CD4-positive, alpha-beta T cell treated with Interleukin-6 for 4 hours (primary cell): ENCODE measurements around the gene PER3.
A peak's percentile ranks its signal among the peaks of the same experiment; 100 is the strongest.

Experiments used
- DNase-seq: peaks from one replicate; pipeline ENCODE4 v3.0.0-alpha.2; 2020; ENCODE audit warnings: mixed read lengths

PER3 gene

DNA sequence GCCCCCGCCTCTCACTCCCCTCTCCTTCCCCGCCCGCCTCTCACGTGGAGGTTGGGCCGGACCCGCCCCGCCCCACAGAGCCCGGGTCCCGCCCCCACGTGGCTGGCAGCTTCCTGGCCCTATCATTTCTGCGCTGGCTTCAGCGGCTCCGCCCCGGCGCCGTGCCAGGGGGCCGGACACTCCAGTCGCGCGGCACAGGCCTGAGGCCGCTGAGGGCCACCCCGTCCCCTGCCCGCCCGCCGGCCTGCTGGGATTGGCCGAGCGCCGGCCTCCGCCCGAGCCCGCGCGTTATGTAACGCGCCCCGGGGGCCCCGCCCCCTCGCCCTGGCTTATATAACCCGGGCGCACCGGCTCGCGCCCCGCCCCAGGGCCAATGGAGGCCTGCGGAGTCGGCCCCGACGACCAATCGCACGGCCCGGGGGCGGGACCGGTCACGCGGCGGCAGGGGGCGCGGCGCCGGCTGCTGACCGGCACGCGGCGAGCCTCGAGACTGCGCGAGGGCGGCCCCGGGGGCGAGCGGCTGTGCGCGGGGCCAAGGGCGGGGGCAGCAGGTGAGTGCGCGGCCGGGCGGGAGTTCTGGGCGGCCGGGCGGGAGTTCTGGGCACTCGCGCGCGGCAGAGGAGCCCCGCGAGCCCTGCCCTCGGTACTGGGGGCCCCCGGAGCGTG, at the start of gene PER3:
TSS of gene PER3 (plus strand) at position 466 of the 666 bp plus-strand sequence. CDS start 587 bp downstream, outside the sequence.
- peak; percentile 92 for DNase-seq

DNA sequence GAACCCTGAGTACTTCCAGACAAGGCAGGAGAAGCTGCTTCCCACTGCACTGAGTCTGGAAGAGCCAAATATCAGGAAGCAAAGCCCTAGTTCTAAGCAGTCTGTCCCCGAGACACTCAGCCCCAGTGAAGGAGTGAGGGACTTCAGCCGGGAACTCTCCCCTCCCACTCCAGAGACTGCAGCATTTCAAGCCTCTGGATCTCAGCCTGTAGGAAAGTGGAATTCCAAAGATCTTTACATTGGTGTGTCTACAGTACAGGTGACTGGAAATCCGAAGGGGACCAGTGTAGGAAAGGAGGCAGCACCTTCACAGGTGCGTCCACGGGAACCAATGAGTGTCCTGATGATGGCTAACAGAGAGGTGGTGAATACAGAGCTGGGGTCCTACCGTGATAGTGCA, 46.0 kb upstream of the PER3 start:
- DNase-seq: no peak

GRCh38 chr1:7743346-7743745, 40.7 kb upstream of the PER3 start:
- no peak for DNase-seq

DNA sequence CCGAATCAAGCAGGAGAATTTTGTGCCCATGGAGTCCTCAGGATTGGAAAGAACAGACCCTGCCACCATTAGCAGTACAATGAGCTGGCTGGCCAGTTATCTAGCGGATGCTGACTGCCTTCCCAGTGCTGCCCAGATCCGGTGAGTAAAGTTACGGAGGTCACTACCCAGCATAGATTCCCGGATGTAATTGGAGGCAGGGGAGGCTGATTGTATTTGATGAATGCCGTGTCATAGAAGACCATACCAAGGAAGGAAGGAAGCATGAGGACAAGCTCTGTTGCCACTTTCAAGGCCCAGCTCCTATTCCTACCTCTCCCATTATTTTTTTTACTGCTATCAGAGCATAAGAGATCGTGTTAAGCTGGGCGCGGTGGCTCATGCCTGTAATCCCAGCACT, 39.2 kb upstream of the PER3 start:
- DNase-seq: no peak

DNA sequence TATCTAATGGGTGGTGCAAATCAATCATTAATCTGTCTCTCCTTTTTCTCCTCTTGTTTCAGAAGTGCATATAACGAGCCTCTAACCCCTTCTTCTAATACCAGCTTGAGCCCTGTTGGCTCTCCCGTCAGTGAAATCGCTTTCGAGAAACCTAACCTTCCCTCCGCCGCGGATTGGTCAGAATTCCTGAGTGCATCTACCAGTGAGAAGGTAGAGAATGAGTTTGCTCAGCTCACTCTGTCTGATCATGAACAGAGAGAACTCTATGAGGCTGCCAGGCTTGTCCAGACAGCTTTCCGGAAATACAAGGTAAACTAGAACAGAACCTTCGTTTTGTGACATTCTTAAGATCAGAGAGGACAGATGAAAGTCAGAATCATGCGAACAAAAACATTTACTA, 38.3 kb upstream of the PER3 start:
- no peak for DNase-seq

DNA sequence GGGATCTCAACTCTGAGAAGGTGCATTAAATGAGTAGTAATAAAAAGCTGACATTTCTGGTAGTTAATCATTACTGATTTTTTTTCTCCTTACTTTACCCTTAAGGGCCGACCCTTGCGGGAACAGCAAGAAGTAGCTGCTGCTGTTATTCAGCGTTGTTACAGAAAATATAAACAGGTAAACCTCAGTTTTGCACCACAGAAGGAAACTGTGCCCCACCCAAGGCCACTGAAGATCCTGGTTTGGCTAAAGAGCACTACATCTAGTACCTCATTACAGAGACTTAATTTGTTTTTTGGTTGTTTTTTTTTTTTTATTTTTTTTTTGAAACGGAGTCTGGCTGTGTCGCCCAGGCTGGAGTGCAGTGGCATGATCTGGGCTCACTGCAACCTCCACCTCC, 36.5 kb upstream of the PER3 start:
- DNase-seq: peak; percentile 3

- no peak for DNase-seq
Observed at GRCh38 chr1:7749126-7749525, 35.0 kb upstream of the PER3 start.

DNA sequence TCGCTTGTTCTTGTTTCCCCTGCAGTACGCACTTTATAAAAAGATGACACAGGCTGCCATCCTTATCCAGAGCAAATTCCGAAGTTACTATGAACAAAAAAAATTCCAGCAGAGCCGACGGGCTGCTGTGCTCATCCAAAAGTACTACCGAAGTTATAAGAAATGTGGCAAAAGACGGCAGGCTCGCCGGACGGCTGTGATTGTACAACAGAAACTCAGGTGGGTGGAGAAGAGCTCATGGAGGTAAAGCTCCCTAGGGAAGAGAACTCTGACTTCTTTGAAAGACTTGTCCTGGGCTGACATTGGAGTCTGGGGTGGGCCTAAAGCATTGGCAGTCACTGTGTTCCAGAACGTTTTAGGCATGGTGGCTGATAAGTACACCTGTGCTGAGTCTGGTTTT, 32.9 kb upstream of the PER3 start:
- DNase-seq: no peak

DNA sequence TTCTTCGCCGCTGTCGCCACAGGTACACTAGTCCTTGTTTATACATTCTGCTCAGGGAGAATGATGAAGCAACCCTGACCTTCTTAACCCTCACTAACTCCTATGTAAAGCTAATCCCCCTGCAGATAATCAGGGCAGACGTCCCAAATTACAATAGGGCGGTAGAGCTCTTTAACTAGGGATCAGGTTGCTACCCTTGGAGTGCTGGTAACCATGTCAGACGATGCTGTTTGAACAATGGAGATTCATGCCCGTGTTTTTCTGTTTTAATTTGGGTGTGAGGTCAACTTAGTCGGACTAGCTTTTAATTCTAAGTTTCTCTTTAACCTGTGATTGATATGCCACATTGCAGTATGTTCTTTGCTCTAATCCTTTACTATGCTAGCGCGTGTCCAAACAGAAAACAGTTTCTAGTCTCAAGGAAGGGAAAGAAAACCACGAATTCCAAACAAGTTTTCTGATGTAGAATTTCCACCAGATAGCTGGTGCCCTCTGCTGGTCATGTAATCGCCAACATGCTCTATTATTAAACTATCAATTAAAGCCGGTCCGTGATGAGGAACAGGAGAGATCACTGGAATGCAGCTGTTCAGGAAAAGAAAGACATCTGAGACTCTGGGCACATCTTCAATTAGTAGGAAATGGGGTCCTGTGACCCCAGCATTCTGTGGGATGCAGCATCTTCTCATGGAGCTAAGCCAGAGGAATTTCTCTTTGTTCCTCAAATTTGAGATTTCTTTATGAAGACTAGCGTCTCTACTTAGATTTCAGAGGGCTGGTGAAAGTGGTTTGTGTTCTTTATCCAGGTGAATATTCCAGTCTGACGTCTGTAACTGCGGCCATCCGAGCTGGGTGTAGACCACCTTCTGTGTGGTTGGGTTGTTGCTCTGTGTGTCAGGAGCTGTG, 31.3 kb upstream of the PER3 start:
- peak; percentile 68 for DNase-seq

DNA sequence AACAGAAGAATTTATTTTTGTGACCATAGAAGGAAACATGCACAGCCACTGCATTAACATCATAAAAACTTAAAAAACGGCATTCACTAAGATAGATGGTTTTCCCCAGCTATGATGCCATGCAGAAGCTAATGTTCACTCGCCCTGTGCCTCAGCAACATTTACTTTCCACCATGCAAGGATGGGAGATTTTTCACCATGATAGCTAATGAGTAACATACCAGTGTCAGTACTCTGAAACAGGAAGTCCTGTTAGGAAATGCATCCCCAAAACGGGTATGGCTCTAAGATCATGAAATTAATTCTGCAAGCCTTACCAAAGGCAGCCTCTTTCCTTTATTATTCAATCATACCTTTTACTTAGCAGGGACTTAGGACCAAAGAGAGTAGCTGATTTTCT, 30.4 kb upstream of the PER3 start:
- no peak for DNase-seq

DNA sequence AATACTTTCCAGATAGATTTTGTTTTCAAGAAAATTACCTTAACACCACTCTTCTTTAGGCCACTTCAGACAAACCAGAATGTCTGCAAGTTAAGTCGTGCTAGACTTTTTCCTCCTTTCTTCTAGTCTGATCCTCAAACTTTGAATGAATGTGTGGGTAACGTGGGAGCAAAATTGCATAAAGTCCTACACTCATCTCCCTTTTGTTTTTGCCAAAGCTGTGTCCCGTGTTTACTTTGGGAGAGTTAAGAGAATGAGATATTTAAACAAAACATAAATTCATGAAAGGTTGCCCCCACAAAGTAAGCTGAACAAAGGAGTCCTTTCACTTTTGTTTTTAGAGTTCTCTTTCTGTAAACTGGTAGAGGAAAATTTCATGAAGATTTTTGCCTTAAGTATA, 29.9 kb upstream of the PER3 start:
- DNase-seq: no peak

GRCh38 chr1:7755448-7755847, 28.6 kb upstream of the PER3 start:
- DNase-seq: no peak

DNA sequence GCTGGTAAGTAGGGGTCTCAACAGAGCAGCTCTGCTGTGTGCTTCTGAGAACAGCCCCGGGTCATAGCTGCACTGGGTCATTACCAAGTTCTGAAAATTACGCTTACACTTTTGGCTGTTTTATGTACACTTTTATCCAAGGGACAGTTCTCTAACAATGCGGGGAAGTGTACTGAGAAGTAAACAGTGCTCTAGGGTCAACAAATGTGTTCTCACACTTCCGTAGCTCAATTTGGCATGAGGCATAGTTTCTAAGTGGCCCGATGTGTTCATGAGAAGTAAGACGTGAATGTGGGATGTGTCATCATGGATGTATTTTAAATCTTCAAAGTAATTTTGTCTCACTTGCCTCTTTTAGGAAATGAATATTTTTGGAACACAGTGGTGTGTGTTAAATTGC, 23.8 kb upstream of the PER3 start:
- DNase-seq: no peak

DNA sequence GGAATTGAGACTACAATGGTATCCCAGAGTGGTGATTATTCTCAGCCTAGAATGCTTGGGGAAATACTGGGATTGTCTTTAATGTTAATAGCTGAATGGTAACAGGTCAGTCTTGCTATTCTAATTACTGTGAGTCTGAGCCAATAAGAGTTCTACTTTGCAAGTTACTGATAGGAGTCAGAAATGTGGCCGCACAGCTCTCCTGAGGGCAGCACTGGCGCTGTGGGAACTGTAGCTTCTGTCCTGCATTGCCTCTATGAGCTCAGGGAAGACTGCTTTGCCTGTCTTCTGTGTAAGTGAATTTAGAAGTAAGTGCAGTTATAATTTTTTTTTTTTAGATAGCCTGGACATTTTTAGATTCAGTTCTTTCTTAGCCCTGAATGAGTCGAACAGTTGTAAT, 23.0 kb upstream of the PER3 start:
- DNase-seq: no peak

DNA sequence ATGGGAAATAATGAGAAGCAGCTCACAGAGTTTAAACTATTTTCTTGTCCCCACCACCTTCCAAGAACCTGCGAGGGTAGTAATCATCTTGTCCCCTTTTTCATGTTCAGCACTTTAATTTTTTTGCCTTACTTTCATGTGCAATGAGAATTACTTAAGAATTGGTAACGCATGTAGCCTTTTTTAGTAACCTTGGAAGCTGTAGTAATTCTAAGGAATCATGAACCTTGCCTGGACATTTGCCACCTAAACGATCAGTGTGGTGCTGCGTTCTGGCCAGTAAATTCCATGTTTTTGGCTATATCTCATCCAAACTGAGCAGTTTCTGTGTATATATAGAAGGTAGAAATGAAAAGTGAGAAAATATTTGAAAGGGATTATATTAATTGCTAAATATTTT, 16.9 kb upstream of the PER3 start:
- DNase-seq: no peak

- DNase-seq: no peak
Observed at GRCh38 chr1:7768583-7768982, 15.5 kb upstream of the PER3 start.

DNA sequence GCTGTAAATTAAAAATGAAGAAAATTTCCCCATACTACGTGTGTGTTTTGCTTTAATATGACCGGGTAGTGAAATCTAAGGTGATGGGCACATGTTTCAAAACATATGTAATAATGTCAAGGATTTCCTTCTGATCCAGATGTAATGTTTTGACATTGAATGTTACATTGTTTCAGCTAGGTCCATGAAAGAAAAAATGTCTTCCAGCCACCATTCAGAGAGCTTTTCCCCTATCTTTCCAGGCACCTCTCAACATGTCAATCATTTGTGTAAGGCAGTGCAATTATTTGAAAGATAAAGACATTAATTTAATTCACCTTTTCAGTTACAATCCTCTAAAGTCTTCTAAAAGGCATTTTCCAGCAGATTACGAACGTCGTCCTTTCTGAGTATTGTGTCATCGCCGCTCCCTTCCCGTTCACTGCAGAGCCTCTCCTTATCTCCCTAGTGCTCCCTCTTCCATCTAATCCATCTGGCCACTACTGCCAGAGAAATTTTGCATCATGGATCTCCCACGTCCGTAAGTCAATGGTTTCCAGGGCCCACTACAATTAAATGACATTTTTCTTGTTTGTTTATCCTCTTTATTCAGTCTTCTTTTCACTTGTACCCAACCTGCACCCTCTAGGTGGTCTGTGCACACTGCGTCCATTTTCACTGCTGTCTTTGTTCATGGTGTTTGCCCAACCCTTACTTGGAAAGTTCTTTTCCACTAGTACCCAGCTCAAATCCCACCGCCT, 14.2 kb upstream of the PER3 start:
- DNase-seq: no peak

GRCh38 chr1:7770669-7770996, 13.5 kb upstream of the PER3 start:
- DNase-seq: no peak

DNA sequence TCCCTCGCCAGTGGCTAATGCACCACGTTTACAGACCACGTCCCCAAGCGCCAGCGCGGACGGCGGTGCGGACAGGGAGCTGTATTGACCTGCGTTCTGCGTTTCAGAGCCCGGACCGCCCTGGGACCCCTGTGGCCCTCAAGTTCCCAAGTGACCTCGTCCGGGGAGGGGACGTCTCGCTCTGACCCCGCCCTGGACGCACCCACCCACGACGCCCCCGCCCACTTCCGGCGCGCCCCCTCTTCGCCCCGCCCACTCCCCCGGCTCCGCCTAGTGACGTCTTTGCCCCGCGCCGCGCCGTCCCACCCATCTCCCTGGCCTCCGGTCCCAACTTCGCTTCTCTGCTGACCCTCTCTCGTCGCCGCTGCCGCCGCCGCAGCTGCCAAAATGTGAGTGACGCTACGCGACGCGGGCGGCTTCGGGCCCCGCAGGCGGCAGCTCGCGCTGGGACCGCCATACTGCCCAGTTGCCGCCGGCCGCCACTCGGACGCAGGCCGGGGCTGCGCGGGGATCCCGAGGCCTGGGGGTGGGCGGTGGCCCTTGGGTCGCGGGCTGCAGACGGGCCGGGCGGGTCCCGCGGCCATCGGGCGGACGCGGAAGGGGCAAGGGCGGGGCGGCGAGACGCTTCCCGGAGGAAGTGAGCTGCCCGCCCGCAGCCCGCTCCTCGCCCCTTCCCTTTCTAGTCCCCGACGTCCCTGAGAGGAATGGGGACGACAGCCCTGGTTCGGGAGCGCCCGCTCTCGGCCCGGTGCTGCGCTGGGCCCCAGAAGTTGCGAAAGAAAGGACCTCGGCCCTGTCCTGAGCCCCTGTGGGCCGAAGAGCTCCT, 12.9 kb upstream of the PER3 start, which contains the start of gene VAMP3:
TSS of gene VAMP3 (plus strand) at position 300 of the 826 bp plus-strand sequence. CDS start at position 388, 88 bp downstream.
- peak; percentile 83 for DNase-seq

DNA sequence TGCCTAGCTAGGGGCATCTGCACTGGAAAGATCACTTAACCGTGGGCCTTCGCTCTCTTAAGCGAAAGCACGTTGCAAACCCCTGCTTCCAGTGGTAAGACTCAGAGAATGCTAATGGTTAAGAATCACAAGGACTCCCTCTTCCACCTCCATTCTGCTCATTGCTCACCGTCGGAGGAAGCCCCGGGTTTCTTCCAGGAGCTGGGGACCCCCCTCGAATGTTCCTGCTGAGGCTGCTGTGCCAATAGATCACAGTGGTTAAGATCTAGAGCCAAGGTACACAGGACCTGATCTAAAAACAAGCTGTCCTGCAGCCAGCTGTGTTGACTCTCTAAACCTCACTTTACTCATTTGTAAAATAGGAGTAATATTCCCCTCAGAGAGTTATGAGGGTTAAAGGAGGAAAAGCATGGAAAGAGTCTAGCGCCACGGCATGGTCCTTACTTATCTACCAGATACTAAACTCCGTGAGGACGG, 12.2 kb upstream of the PER3 start:
- DNase-seq: no peak

DNA sequence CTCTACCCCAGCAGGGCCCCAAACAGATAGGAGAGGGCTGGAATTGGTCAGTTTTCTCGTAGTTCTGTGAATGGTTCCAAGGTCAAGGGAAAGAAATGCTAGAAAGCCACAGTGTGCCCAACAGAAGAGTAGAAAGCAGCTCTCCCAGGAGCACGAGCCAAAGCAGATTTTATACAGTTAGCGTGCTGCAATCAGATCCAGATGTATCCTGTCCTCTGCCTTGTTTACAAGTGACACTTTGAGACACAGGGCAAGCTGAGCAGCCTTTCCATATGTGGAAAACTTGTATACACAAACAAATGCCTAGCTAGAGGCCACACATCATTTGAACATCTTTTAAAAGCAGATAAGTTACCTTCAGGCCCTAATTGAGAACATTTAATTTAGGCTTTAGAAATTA, 6.5 kb upstream of the PER3 start:
- no peak for DNase-seq

GRCh38 chr1:7778133-7778628, 5.9 kb upstream of the PER3 start:
- DNase-seq: no peak
